ENCODE data around the gene ATF2. TPM values are rescaled to one million over a fixed set of nuclear protein-coding genes. Genes with fewer than 3 reads are reported as not detected.
"Not testable (repeated sequence)": the region's sequence is repeated elsewhere in the genome, so short reads cannot be mapped to it uniquely, and the experiment has no call there.

ATF2 gene
- total RNA-seq, 2 donors from 2014 or later: 35.4 to 36.9 TPM

GRCh38 chr2:175108091-175108490, 59.9 kb downstream of the ATF2 start:
- intact Hi-C loops (cut with DNase I, micrococcal nuclease); ATAC-seq; DNase-seq: not testable (repeated sequence)

GRCh38 chr2:175107146-175107545, 60.9 kb downstream of the ATF2 start:
- ATAC-seq: no peak
- intact Hi-C loops (cut with DNase I, micrococcal nuclease): no loop called here
- no peak for DNase-seq

- intact Hi-C loops (cut with DNase I, micrococcal nuclease): no loop called here
- ATAC-seq: no peak
- DNase-seq: no peak
These were observed 64.8 kb downstream of the ATF2 start for GRCh38 chr2:175103191-175103590.

GRCh38 chr2:175101514-175101913, 66.5 kb downstream of the ATF2 start:
- no peak for DNase-seq
- ATAC-seq: no peak
- intact Hi-C loops (cut with DNase I, micrococcal nuclease): no loop called here

GRCh38 chr2:175097297-175097696, 70.7 kb downstream of the ATF2 start:
- DNase-seq (no peak), ATAC-seq (no peak)

GRCh38 chr2:175084117-175084516, 83.9 kb downstream of the ATF2 start:
- ATAC-seq; intact Hi-C loops (cut with DNase I, micrococcal nuclease); DNase-seq: not testable (repeated sequence)

More at GRCh38 chr2:175097297-175097696, 70.7 kb downstream of the ATF2 start:
- intact Hi-C loops (cut with DNase I, micrococcal nuclease): no loop called here

GRCh38 chr2:175080479-175080878, 87.5 kb downstream of the ATF2 start:
- DNase-seq (no peak), ATAC-seq (no peak)
- intact Hi-C loops (cut with DNase I, micrococcal nuclease): no loop called here

GRCh38 chr2:175076272-175076671, 91.7 kb downstream of the ATF2 start:
- no peak for DNase-seq
- ATAC-seq: no peak
- intact Hi-C loops (cut with DNase I, micrococcal nuclease): no loop called here

GRCh38 chr2:175074478-175074877, 93.5 kb downstream of the ATF2 start:
- DNase-seq (no peak), ATAC-seq (no peak)
- intact Hi-C loops (cut with DNase I, micrococcal nuclease): no loop called here

GRCh38 chr2:175068534-175068933, 99.5 kb downstream of the ATF2 start:
- no peak for ATAC-seq
- intact Hi-C loops (cut with DNase I, micrococcal nuclease): no loop called here

GRCh38 chr2:175066411-175066810, 101.6 kb downstream of the ATF2 start:
- DNase-seq (no peak), ATAC-seq (no peak)
- intact Hi-C loops (cut with DNase I, micrococcal nuclease): no loop called here

More at GRCh38 chr2:175068534-175068933, 99.5 kb downstream of the ATF2 start:
- DNase-seq: no peak

- DNase-seq (no peak), ATAC-seq (no peak)
- intact Hi-C loops (cut with DNase I, micrococcal nuclease): no loop called here
These were observed 103.2 kb downstream of the ATF2 start for GRCh38 chr2:175064797-175065196.

- ATAC-seq (no peak), DNase-seq (no peak)
- intact Hi-C loops (cut with DNase I, micrococcal nuclease): no loop called here
These were observed 104.3 kb downstream of the ATF2 start for GRCh38 chr2:175063741-175064140.

- DNase-seq: no peak
- intact Hi-C loops (cut with DNase I, micrococcal nuclease): no loop called here
- ATAC-seq: no peak
These were observed 105.0 kb downstream of the ATF2 start for GRCh38 chr2:175062787-175063585.

- intact Hi-C loops (cut with DNase I, micrococcal nuclease): no loop called here
- DNase-seq (no peak), ATAC-seq (no peak)
These were observed 110.8 kb downstream of the ATF2 start for GRCh38 chr2:175057078-175057685.

- ATAC-seq: no peak
- intact Hi-C loops (cut with DNase I, micrococcal nuclease): no loop called here
- DNase-seq: no peak
These were observed 112.0 kb downstream of the ATF2 start for GRCh38 chr2:175055993-175056392.

GRCh38 chr2:175054340-175054739, 113.7 kb downstream of the ATF2 start:
- intact Hi-C loops (cut with DNase I, micrococcal nuclease): no loop called here
- DNase-seq: no peak
- no peak for ATAC-seq

- intact Hi-C loops (cut with DNase I, micrococcal nuclease): no loop called here
- no peak for DNase-seq
- ATAC-seq: no peak
These were observed 118.3 kb downstream of the ATF2 start for GRCh38 chr2:175049661-175050060.

GRCh38 chr2:175048275-175048674, 119.7 kb downstream of the ATF2 start:
- ATAC-seq: no peak
- intact Hi-C loops (cut with DNase I, micrococcal nuclease): no loop called here
- no peak for DNase-seq

- ATAC-seq: no peak
- intact Hi-C loops (cut with DNase I, micrococcal nuclease): no loop called here
- no peak for DNase-seq
These were observed 128.5 kb downstream of the ATF2 start for GRCh38 chr2:175039490-175039889.

Data from left colon (tissue), 2 donors.